Fibroblast of villous mesenchyme (primary cell): ENCODE measurements around the gene ZNF532. TPM values are rescaled to one million over a fixed set of nuclear protein-coding genes. Genes with fewer than 3 reads are reported as not detected.

ENCODE experiments used
- DNase-seq: peaks from one replicate; pipeline ENCODE4 v3.0.0-alpha.2; 2010; ENCODE audit warnings: low read depth
- H3K4me3 ChIP-seq: 2 replicates; pipeline ENCODE4 v1.5.1; 2011; ENCODE audit warnings: low read depth, mild to moderate bottlenecking, low read length
- total RNA-seq: library from RNA; depleted of rRNA; stranded (reverse); fragments of >200 nt; gene quantifications from 2 replicates; pipeline ENCODE4 v1.2.3, GENCODE V29; 2012
- TF ChIP-seq, protein P1 (sequence below): IDR thresholded peaks from 2 replicates; pipeline ENCODE4 v1.5.1; 2012; ENCODE audit warnings: low read depth, mild to moderate bottlenecking, low read length; ENCODE audit not compliant: insufficient read depth

The ZNF532 gene
- total RNA-seq, 1 donor = 45.8 TPM

DNA sequence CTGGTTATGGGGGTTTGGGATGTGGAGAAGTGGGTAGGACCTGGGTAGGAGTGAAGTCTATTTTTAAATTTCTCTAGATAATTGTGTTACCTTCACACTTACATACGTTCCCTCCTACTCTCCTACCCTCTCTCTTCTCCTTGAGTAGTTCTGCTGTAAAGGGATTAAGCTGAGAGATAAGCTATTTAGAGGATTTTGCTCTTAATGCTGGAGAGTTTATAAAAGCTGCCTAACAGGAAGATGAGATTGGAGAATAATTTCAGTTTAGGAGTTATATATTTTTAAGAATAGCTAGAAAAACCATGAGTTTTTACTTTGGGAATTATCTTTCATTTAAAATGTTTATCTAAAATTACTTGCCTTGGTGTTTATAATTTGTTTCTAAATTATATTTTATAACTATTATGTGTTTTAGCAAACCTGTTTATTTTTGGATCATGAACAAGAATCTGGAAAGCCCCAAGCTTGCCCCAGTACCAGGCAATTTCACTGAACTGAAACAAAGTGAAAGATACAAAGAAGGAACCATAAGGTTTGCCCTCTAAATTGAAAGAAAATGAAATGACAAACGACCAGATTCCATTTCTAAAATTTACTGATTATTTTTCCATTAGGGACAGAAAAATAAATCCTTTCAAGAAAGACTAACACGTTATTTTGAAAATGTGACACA lies 101.5 kb downstream of the ZNF532 start:
- H3K4me3 ChIP-seq = no peak overlapping the region
- peak; percentile 64 for DNase-seq
- TF ChIP-seq, protein P1, sequence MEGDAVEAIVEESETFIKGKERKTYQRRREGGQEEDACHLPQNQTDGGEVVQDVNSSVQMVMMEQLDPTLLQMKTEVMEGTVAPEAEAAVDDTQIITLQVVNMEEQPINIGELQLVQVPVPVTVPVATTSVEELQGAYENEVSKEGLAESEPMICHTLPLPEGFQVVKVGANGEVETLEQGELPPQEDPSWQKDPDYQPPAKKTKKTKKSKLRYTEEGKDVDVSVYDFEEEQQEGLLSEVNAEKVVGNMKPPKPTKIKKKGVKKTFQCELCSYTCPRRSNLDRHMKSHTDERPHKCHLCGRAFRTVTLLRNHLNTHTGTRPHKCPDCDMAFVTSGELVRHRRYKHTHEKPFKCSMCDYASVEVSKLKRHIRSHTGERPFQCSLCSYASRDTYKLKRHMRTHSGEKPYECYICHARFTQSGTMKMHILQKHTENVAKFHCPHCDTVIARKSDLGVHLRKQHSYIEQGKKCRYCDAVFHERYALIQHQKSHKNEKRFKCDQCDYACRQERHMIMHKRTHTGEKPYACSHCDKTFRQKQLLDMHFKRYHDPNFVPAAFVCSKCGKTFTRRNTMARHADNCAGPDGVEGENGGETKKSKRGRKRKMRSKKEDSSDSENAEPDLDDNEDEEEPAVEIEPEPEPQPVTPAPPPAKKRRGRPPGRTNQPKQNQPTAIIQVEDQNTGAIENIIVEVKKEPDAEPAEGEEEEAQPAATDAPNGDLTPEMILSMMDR = no peak

DNA sequence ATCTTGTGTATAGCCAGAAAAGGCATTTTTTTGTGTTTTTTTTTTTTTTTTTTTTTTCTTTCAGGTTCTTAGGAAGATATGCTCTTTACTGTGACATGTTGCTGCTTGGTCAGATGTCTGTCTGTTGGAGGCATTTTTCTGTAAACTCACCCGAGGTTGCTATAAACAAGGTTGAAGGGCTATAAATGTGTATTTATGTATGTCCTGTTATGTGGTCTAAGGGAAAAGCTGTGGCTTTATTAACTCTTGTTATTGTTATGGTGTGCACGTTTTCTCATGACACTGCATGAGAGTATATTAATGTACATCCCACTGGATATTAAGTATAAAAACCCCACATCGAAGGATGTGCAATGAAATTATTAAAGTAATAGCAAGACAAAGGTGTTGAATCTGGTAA lies 102.0 kb downstream of the ZNF532 start:
- no peak overlapping the region for H3K4me3 ChIP-seq
- peak; percentile 90 for DNase-seq
- TF ChIP-seq, protein P1 = no peak

DNA sequence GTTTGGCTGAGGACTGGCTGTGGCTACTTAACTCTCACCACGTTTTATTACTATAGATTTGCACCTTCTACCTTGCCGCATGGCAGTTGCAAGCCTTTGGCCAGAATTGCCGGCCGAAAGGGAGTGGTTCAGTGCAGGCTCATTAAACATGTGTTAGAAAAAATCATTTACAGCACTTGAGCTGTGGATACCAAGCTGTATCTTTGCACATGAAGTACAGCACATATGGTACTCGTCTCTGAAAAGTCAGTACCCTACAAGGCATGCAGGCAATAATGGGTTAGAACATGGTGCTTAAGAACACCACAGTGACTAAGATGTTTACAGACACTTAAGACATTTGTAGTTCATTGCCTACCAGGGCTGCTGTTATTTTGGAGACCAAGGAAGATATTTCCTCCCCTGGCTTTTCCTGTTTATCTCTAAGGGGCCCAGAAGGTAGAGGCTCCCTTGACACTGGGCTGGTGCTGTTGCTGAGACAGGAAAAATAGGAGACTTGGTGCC lies 103.1 kb downstream of the ZNF532 start:
- H3K4me3 ChIP-seq = no peak overlapping the region
- DNase-seq = peak; percentile 95
- TF ChIP-seq, protein P1 = no peak

DNA sequence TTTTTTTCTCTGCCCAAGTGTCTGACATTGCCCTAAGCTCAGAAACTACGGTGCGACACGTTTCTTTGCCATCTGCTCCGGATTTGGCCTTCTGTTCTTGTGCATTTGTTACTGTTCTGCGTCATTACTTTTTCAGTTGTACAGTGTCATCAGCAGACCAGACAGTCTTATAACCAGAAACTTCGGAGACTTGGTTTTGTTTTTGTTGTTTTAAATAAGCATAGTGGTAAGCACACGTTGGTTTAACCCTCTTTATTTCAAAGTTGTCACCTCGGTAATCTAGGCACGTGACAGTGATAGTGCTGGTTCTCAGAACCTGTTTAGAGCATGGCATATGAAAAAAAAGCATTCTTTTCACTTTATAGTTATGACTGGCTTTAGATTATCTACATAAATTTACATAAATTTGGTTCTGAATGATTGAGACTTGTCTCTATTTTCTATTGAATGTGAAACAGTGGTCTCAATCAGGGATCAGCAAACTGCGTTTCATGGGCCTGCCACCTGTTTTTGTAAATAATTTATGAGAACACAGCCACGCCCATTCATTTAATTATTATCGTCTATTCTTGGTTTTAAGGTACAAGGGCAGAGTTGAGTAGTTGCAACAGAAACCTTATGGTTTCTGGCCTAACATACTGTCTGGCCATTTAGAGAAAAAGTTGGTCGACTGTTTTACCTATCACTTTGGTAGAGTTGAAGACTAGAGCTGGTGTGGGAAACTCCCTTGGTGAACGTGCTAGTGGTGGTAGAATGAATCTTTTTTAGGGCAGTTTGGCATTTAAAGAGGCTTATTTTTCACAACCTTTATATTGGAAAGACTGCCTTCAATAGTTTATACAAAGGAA lies 106.5 kb downstream of the ZNF532 start:
- no peak overlapping the region for H3K4me3 ChIP-seq
- TF ChIP-seq, protein P1 = no peak
- DNase-seq = no peak

DNA sequence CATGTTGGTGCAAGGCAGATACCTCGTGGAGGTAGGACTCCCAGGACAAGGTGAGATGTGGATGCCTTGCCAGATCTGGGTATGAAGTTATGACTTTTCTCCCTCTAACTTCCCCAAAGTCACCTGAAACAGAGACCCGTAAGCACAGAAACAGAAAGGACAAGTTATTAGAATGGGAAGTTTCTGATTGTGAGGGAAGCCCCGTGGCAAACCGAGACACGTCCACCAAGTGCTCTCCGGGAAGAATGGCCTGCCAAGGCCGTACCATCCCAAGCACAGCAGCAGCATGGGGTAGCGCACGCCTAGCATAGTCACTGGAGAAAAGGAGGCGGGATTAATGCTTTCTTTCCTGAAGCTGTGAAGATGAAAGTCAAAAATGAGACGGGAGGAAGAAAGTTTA lies 110.6 kb downstream of the ZNF532 start:
- TF ChIP-seq, protein P1 = no peak

DNA sequence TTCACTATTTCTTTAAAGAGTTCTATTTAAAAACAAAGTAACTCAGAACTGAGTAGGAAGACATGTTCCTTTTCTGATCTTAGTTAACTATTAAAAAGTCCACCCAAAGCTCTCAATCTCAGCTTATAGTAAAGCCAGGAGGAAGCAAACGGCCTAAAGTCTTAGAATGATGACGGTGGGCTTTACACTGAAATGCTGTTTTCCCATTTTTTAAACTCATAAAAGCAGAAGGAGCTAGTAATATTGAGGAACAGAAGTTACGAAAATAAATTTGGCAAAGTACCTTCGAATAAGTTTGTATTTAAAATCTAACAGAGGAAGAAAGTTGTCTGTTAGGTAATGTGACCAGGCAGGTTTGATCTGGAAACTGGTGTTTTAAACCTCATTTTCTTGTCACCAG lies 111.1 kb downstream of the ZNF532 start:
- DNase-seq = no peak
- H3K4me3 ChIP-seq = no peak overlapping the region
- TF ChIP-seq, protein P1 = no peak

More for the DNA sequence above, 110.6 kb downstream of the ZNF532 start:
- no peak overlapping the region for H3K4me3 ChIP-seq
- DNase-seq = no peak
